Liver (tissue), 3 donors: ENCODE measurements around the gene COLEC12.

ENCODE experiments used
- EGR1 ChIP-seq, 2 donors: IDR thresholded peaks; 2 replicates each; pipeline ENCODE4 v1.6.1; 2016 to 2018; ENCODE audit warnings: antibody characterized with exemption in 2 of 2, low read depth in 2 of 2
- FOXA1 ChIP-seq: IDR thresholded peaks from 2 replicates; pipeline ENCODE4 v1.6.1; 2016; ENCODE audit warnings: antibody characterized with exemption
- GABPA ChIP-seq, 2 donors: IDR thresholded peaks in 1 of 2; conservative IDR thresholded peaks in 1 of 2; 2 replicates each; pipeline ENCODE4 v1.6.1; 2016; ENCODE audit warnings: antibody characterized with exemption in 2 of 2, mild to moderate bottlenecking in 1 of 2, moderate library complexity in 1 of 2
- JUND ChIP-seq, 2 donors: IDR thresholded peaks; 2 replicates each; pipeline ENCODE4 v1.6.1; 2016; ENCODE audit warnings: antibody characterized with exemption in 2 of 2
- MAX ChIP-seq: IDR thresholded peaks from 2 replicates; pipeline ENCODE4 v1.6.1; 2016; ENCODE audit warnings: antibody characterized with exemption
- RAD21 ChIP-seq, 2 donors: IDR thresholded peaks; 2 replicates each; pipeline ENCODE4 v1.6.1; 2016; ENCODE audit warnings: antibody characterized with exemption in 2 of 2, mild to moderate bottlenecking in 2 of 2
- TAF1 ChIP-seq: conservative IDR thresholded peaks from 2 replicates; pipeline ENCODE4 v1.6.1; 2016; ENCODE audit warnings: antibody characterized with exemption, mild to moderate bottlenecking
- YY1 ChIP-seq: IDR thresholded peaks from 2 replicates; pipeline ENCODE4 v1.6.1; 2016; ENCODE audit warnings: antibody characterized with exemption, mild to moderate bottlenecking
- ZBTB33 ChIP-seq: IDR thresholded peaks from 2 replicates; pipeline ENCODE4 v1.6.1; 2016; ENCODE audit warnings: antibody characterized with exemption
- TF ChIP-seq, protein P1 (sequence below): fragments of 150-350 bp; IDR thresholded peaks from 2 replicates; pipeline ENCODE4 v1.5.1; 2017; ENCODE audit warnings: improper control_type of control experiment, low read depth, low read length; ENCODE audit not compliant: missing input control
- TF ChIP-seq, protein P2 (sequence below): IDR thresholded peaks from 2 replicates; pipeline ENCODE4 v1.6.1; 2016; ENCODE audit warnings: antibody characterized with exemption
- TF ChIP-seq, protein P3 (sequence below): IDR thresholded peaks from 2 replicates; pipeline ENCODE4 v1.6.1; 2016; ENCODE audit warnings: antibody characterized with exemption, mild to moderate bottlenecking
- donor health status: healthy.
- donor health status: healthy.

GRCh38 chr18:407191-407590 is 93.3 kb downstream of the COLEC12 start:
- TF ChIP-seq TAF1 (no peak), ZBTB33 (no peak), GABPA (IDR thresholded peaks at IDR 0.05 in 1 of 2, conservative IDR thresholded peaks at IDR 0.05 in 1 of 2) (no peak), JUND (IDR thresholded peaks at IDR 0.05) (no peak), YY1 (no peak), EGR1 (IDR thresholded peaks at IDR 0.05; ENCODE audit: low read depth in 2 of 2) (no peak), RAD21 (IDR thresholded peaks at IDR 0.05) (no peak), MAX (no peak), FOXA1 (no peak)
- TF ChIP-seq, protein P1, sequence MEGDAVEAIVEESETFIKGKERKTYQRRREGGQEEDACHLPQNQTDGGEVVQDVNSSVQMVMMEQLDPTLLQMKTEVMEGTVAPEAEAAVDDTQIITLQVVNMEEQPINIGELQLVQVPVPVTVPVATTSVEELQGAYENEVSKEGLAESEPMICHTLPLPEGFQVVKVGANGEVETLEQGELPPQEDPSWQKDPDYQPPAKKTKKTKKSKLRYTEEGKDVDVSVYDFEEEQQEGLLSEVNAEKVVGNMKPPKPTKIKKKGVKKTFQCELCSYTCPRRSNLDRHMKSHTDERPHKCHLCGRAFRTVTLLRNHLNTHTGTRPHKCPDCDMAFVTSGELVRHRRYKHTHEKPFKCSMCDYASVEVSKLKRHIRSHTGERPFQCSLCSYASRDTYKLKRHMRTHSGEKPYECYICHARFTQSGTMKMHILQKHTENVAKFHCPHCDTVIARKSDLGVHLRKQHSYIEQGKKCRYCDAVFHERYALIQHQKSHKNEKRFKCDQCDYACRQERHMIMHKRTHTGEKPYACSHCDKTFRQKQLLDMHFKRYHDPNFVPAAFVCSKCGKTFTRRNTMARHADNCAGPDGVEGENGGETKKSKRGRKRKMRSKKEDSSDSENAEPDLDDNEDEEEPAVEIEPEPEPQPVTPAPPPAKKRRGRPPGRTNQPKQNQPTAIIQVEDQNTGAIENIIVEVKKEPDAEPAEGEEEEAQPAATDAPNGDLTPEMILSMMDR: no peak
- TF ChIP-seq, protein P2, sequence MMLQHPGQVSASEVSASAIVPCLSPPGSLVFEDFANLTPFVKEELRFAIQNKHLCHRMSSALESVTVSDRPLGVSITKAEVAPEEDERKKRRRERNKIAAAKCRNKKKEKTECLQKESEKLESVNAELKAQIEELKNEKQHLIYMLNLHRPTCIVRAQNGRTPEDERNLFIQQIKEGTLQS: no peak
- TF ChIP-seq, protein P3, sequence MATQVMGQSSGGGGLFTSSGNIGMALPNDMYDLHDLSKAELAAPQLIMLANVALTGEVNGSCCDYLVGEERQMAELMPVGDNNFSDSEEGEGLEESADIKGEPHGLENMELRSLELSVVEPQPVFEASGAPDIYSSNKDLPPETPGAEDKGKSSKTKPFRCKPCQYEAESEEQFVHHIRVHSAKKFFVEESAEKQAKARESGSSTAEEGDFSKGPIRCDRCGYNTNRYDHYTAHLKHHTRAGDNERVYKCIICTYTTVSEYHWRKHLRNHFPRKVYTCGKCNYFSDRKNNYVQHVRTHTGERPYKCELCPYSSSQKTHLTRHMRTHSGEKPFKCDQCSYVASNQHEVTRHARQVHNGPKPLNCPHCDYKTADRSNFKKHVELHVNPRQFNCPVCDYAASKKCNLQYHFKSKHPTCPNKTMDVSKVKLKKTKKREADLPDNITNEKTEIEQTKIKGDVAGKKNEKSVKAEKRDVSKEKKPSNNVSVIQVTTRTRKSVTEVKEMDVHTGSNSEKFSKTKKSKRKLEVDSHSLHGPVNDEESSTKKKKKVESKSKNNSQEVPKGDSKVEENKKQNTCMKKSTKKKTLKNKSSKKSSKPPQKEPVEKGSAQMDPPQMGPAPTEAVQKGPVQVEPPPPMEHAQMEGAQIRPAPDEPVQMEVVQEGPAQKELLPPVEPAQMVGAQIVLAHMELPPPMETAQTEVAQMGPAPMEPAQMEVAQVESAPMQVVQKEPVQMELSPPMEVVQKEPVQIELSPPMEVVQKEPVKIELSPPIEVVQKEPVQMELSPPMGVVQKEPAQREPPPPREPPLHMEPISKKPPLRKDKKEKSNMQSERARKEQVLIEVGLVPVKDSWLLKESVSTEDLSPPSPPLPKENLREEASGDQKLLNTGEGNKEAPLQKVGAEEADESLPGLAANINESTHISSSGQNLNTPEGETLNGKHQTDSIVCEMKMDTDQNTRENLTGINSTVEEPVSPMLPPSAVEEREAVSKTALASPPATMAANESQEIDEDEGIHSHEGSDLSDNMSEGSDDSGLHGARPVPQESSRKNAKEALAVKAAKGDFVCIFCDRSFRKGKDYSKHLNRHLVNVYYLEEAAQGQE: no peak
